GM23338 (cell line): ENCODE measurements around the gene GFPT2.

ENCODE experiments used
- CREB1 ChIP-seq: fragments of 250-450 bp; sonication (Bioruptor Pico); IDR thresholded peaks from 2 replicates; pipeline ENCODE4 v1.5.0; 2020; ENCODE audit warnings: low read depth, mild to moderate bottlenecking, moderate library complexity
- CTCF ChIP-seq, 2 experiments: fragments of 200-600 bp in 1 of 2; sonication (generic) in 1 of 2; conservative IDR thresholded peaks; 2 replicates each; pipeline versions ENCODE4 v1.5.1 to v1.6.1; 2016 to 2017; ENCODE audit warnings: antibody characterized with exemption in 2 of 2, low read depth in 2 of 2, mild to moderate bottlenecking in 2 of 2, moderate library complexity in 1 of 2
- ETS1 ChIP-seq: IDR thresholded peaks from 2 replicates; pipeline ENCODE4 v1.6.1; 2016; ENCODE audit warnings: antibody characterized with exemption
- EZH2 ChIP-seq: fragments of 200-600 bp; sonication (generic); IDR thresholded peaks from one replicate; pipeline ENCODE4 v1.8.0; 2017; ENCODE audit warnings: antibody characterized with exemption, mild to moderate bottlenecking, low read depth; ENCODE audit not compliant: unreplicated experiment
- EZH2phosphoT487 ChIP-seq: fragments of 200-600 bp; sonication (generic); IDR thresholded peaks from one replicate; pipeline ENCODE4 v1.8.1; 2018; ENCODE audit warnings: antibody characterized with exemption; ENCODE audit not compliant: unreplicated experiment
- JUNB ChIP-seq: IDR thresholded peaks from one replicate; pipeline ENCODE4 v1.6.1; 2016; ENCODE audit warnings: antibody characterized with exemption; ENCODE audit not compliant: unreplicated experiment
- NANOG ChIP-seq: IDR thresholded peaks from 2 replicates; pipeline ENCODE4 v1.6.1; 2016; ENCODE audit warnings: antibody characterized with exemption, borderline replicate concordance
- POLR2AphosphoS5 ChIP-seq: IDR thresholded peaks from 2 replicates; pipeline ENCODE4 v1.6.1; 2016; ENCODE audit warnings: antibody characterized with exemption, low read depth
- STAT1 ChIP-seq: IDR thresholded peaks from one replicate; pipeline ENCODE4 v1.6.1; 2016; ENCODE audit warnings: antibody characterized with exemption; ENCODE audit not compliant: unreplicated experiment
- ZNF114 ChIP-seq: fragments of 250-450 bp; sonication (Bioruptor Pico); IDR thresholded peaks from 2 replicates; pipeline ENCODE4 v1.5.0; 2020; ENCODE audit warnings: mild to moderate bottlenecking, moderate library complexity
- ZNF331 ChIP-seq: fragments of 250-450 bp; sonication (Bioruptor Pico); IDR thresholded peaks from 2 replicates; pipeline ENCODE4 v1.5.0; 2020; ENCODE audit warnings: low read depth, mild to moderate bottlenecking, moderate library complexity
- ZNF462 ChIP-seq: fragments of 250-450 bp; sonication (Bioruptor Pico); IDR thresholded peaks from 2 replicates; pipeline ENCODE4 v1.5.0; 2020; ENCODE audit warnings: mild to moderate bottlenecking, moderate library complexity
- TF ChIP-seq, protein P1 (sequence below): IDR thresholded peaks from one replicate; pipeline ENCODE4 v1.6.1; 2018; ENCODE audit warnings: antibody characterized with exemption; ENCODE audit not compliant: unreplicated experiment

DNA sequence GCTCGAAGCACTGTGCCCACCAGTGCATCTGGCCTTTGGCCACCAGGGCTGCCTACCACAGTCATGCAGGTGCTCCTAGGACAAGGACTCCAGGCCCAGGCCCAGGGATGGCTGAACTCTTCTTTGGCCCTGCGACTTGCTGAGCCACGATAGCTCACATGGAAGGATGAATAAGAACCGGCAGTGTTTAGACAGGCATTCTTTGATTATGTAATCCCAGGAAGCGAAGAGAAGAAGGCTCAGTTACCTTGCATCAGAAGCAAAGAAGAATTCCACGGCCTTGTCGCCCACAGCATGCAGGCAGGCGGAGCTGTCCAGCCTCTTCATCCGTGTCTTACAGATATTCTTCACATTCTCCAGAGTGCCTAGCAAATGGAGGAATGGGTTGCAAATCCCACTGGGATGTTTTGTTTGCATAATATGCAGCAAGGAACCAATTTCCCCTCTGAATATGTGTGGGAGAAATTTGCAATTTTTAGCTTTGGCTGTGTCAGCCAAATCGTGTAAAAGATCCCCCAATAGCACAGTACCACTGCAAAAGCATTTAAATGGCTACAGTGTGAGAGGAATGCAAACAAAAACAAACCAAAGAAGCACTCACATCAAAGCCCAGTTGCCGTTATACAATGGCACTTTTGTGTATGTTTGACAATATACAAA is 29.1 kb downstream of the GFPT2 start:
- no peak for TF ChIP-seq CTCF (conservative IDR thresholded peaks at IDR 0.05; ENCODE audit: low read depth in 2 of 2)
- no peak for TF ChIP-seq EZH2
- TF ChIP-seq STAT1, result no peak
- TF ChIP-seq CREB1 (CRISPR knock-in tag), result no peak
- no peak for TF ChIP-seq POLR2AphosphoS5
- no peak for TF ChIP-seq ZNF114 (CRISPR knock-in tag)
- TF ChIP-seq EZH2phosphoT487, result no peak
- TF ChIP-seq, protein P1, sequence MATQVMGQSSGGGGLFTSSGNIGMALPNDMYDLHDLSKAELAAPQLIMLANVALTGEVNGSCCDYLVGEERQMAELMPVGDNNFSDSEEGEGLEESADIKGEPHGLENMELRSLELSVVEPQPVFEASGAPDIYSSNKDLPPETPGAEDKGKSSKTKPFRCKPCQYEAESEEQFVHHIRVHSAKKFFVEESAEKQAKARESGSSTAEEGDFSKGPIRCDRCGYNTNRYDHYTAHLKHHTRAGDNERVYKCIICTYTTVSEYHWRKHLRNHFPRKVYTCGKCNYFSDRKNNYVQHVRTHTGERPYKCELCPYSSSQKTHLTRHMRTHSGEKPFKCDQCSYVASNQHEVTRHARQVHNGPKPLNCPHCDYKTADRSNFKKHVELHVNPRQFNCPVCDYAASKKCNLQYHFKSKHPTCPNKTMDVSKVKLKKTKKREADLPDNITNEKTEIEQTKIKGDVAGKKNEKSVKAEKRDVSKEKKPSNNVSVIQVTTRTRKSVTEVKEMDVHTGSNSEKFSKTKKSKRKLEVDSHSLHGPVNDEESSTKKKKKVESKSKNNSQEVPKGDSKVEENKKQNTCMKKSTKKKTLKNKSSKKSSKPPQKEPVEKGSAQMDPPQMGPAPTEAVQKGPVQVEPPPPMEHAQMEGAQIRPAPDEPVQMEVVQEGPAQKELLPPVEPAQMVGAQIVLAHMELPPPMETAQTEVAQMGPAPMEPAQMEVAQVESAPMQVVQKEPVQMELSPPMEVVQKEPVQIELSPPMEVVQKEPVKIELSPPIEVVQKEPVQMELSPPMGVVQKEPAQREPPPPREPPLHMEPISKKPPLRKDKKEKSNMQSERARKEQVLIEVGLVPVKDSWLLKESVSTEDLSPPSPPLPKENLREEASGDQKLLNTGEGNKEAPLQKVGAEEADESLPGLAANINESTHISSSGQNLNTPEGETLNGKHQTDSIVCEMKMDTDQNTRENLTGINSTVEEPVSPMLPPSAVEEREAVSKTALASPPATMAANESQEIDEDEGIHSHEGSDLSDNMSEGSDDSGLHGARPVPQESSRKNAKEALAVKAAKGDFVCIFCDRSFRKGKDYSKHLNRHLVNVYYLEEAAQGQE, result no peak
- TF ChIP-seq ZNF462 (CRISPR knock-in tag), result no peak
- no peak for TF ChIP-seq ETS1
- no peak for TF ChIP-seq JUNB
- TF ChIP-seq NANOG, result no peak
- TF ChIP-seq ZNF331, result no peak
